Calu3 (cell line): ENCODE measurements around the gene CDK14. TPM values are rescaled to one million over a fixed set of nuclear protein-coding genes. Genes with fewer than 3 reads are reported as not detected.

Experiments used
- BruUV-seq: library from RNA; stranded (reverse); fragments of 400-500 nt; replicated peaks from 2 replicates; lab custom pipeline; 2021; lab: Mats Ljungman, UMichigan
- CTCF ChIA-PET: fragments of 300-600 bp; sonication (Branson Sonifier 250); formaldehyde crosslinking; loops from one replicate; lab custom pipeline; 2022; ENCODE audit warnings: antibody characterized with exemption; lab: Charles Lee
- DNase-seq: peaks from one replicate; pipeline ENCODE4 v3.0.0; 2022
- H3K27ac Mint-ChIP-seq: one replicate; pipeline ENCODE4 v1.8.0; 2022; ENCODE audit warnings: mixed read lengths; ENCODE audit not compliant: unreplicated experiment
- H3K27me3 Mint-ChIP-seq: one replicate; pipeline ENCODE4 v1.8.0; 2022; ENCODE audit warnings: mixed read lengths; ENCODE audit not compliant: unreplicated experiment
- H3K36me3 Mint-ChIP-seq: one replicate; pipeline ENCODE4 v1.8.0; 2022; ENCODE audit warnings: mild to moderate bottlenecking, moderate library complexity, mixed read lengths; ENCODE audit not compliant: insufficient read depth, unreplicated experiment
- H3K4me1 Mint-ChIP-seq: one replicate; pipeline ENCODE4 v1.8.0; 2022; ENCODE audit warnings: mild to moderate bottlenecking, low read depth, mixed read lengths; ENCODE audit not compliant: unreplicated experiment
- H3K4me3 Mint-ChIP-seq: one replicate; pipeline ENCODE4 v1.8.0; 2022; ENCODE audit warnings: mild to moderate bottlenecking, low read depth, moderate library complexity, mixed read lengths; ENCODE audit not compliant: unreplicated experiment
- H3K9me3 Mint-ChIP-seq: one replicate; pipeline ENCODE4 v1.8.0; 2022; ENCODE audit warnings: low read depth, mixed read lengths; ENCODE audit not compliant: unreplicated experiment
- CTCF ChIP-seq: fragments of 200-600 bp; IDR thresholded peaks from one replicate; pipeline ENCODE4 v1.8.0; 2022; ENCODE audit warnings: antibody characterized with exemption; ENCODE audit not compliant: unreplicated experiment
- intact Hi-C: fragments of 100-400 bp; cut with micrococcal nuclease; formaldehyde crosslinking; loops from one replicate; pipeline ENCODE4 v1.10.0; 2022; ENCODE audit not compliant: unreplicated experiment
- total RNA-seq: library from RNA; stranded (reverse); gene quantifications from 2 replicates; pipeline ENCODE4 v1.2.3, GENCODE V29; 2022

CDK14 gene
- total RNA-seq, 1 experiment from 2014 or later: 29.4 TPM

DNA sequence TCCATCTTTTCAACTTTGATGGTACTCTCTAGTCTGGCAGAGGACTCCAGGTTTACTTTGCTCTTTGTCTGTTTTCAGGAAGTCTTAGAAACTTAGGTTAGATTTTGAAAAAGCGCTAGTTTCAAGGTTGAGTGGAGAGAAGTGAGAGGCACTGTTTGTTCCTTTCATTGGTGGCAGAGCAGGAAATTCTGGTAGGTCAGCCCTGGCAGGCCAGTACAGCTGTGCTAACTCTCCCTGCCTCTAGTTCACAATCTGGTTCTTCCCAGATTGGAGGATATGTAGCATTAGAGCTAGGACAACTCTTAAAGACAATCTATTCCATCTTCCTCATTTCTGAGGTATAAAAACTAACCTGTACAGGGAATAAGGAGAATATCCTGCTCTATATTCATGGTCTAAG lies 507.2 kb downstream of the CDK14 start:
- no peak for DNase-seq
- H3K27me3 Mint-ChIP-seq: no peaks in the 10 kb centered on the region
- no peak overlapping the region for H3K27ac Mint-ChIP-seq
- H3K4me1 Mint-ChIP-seq: no peaks in the 10 kb centered on the region
- BruUV-seq: no TSS peak
- peaks cover 4% of the 10 kb centered on the region for H3K36me3 Mint-ChIP-seq
- no peak overlapping the region for H3K4me3 Mint-ChIP-seq
- no peak for TF ChIP-seq CTCF
- CTCF ChIA-PET: no interaction called here
- intact Hi-C loops: no loop called here
- no peaks in the 10 kb centered on the region for H3K9me3 Mint-ChIP-seq

DNA sequence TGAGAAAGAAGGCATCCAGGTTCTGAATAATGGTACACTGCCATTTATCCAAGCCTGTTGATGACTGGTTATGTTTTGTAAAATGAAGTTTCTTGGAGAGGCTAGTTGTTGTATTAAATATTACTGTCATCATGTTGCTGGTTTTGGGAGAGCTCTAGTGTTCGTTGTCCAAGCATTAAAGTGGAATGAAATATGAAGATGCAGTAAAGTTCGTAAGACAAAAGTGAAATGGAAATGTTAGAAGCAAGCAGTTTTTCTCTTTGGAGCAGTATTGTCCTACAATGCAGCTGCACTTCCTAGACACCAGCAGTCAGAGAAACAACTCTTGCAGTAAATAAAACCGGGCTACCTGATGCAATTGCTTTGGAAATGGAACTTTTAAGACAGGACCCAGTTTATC lies 511.3 kb downstream of the CDK14 start:
- no peaks in the 10 kb centered on the region for H3K27me3 Mint-ChIP-seq
- H3K4me1 Mint-ChIP-seq: no peaks in the 10 kb centered on the region
- BruUV-seq: no TSS peak
- peaks cover 4% of the 10 kb centered on the region for H3K36me3 Mint-ChIP-seq
- no peaks in the 10 kb centered on the region for H3K9me3 Mint-ChIP-seq
- no peak overlapping the region for H3K4me3 Mint-ChIP-seq
- DNase-seq: no peak
- no peak for TF ChIP-seq CTCF
- intact Hi-C loops: no loop called here
- CTCF ChIA-PET: no interaction called here
- H3K27ac Mint-ChIP-seq: no peak overlapping the region

- Mint-ChIP-seq H3K27ac (no peak overlapping the region), H3K4me1 (no peaks in the 10 kb centered on the region), H3K36me3 (peaks cover 4% of the 10 kb centered on the region), H3K9me3 (no peaks in the 10 kb centered on the region), H3K27me3 (no peaks in the 10 kb centered on the region), H3K4me3 (no peak overlapping the region)
- CTCF ChIA-PET: no interaction called here
- no peak for DNase-seq
- intact Hi-C loops: no loop called here
- TF ChIP-seq CTCF: no peak
- no TSS peak for BruUV-seq
Measured at GRCh38 chr7:91109200-91109599, 513.1 kb downstream of the CDK14 start.

DNA sequence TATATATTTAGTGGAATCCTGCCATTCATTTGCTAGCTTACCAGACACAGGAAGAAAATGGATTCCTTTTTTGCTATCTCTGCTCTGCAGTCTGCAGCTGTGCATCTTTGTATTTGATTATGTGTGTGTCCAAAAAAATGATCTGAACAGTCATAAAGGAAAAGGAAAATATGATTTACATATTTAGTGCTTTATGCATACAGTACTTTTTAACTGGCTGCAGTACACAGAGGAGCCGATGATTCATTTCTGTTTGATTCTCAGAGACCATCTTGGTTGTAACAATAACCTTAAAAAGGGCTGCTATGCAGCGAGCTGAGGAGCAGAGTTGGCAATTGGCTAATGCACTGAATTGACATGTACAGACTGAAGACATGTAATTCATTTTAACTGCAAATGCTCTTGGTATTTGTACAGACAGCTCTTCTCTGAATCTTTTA lies 516.8 kb downstream of the CDK14 start:
- H3K27ac Mint-ChIP-seq: no peak overlapping the region
- H3K4me1 Mint-ChIP-seq: no peaks in the 10 kb centered on the region
- DNase-seq: no peak
- no peak for TF ChIP-seq CTCF
- H3K9me3 Mint-ChIP-seq: no peaks in the 10 kb centered on the region
- intact Hi-C loops: no loop called here
- no peaks in the 10 kb centered on the region for H3K27me3 Mint-ChIP-seq
- CTCF ChIA-PET: no interaction called here
- no TSS peak for BruUV-seq
- no peaks in the 10 kb centered on the region for H3K36me3 Mint-ChIP-seq
- H3K4me3 Mint-ChIP-seq: no peak overlapping the region

DNA sequence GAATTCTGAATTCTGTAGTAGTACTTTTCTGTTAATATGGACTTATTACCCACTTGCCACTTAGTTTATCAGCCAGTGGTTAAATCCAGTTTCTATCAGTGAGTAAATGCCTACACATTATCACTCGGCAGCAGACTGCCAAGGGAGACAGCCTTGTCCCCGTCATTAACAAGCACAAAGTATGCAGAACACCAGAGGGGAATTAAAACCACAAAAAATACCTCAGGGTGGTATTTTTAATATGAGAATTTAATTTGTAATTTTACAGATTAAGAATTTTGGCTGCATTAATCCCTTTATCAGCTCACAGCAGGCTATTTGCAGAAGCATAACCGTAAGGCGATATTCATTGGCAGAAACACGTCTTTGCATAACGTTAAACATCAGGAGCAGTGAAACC lies 518.1 kb downstream of the CDK14 start:
- no peak for DNase-seq
- intact Hi-C loops: no loop called here
- Mint-ChIP-seq H3K27ac (no peak overlapping the region), H3K9me3 (no peaks in the 10 kb centered on the region), H3K4me1 (no peaks in the 10 kb centered on the region), H3K4me3 (no peak overlapping the region), H3K36me3 (no peaks in the 10 kb centered on the region), H3K27me3 (no peaks in the 10 kb centered on the region)
- CTCF ChIA-PET: no interaction called here
- TF ChIP-seq CTCF: no peak
- BruUV-seq: no TSS peak
